ENCODE results near the gene ACLY.
"Not testable (repeated sequence)": the region's sequence is repeated elsewhere in the genome, so short reads cannot be mapped to it uniquely, and the experiment has no call there.

The ACLY gene

GRCh38 chr17:41939044-41939692, 20.4 kb upstream of the ACLY start:
- no peak for DNase-seq

- DNase-seq: no peak
These were observed 19.5 kb upstream of the ACLY start for GRCh38 chr17:41937970-41938954.

GRCh38 chr17:41935641-41936040, 16.9 kb upstream of the ACLY start:
- DNase-seq: no peak

GRCh38 chr17:41932816-41933389, 14.2 kb upstream of the ACLY start:
- DNase-seq: no peak

GRCh38 chr17:41931715-41932114, 13.0 kb upstream of the ACLY start:
- not testable (repeated sequence) for DNase-seq

- DNase-seq: not testable (repeated sequence)
These were observed 12.0 kb upstream of the ACLY start for GRCh38 chr17:41930833-41931156.

- DNase-seq: peak; percentile 98
These were observed 11.5 kb upstream of the ACLY start, which contains the start of gene ODAD4 for GRCh38 chr17:41930009-41930832. Gene ODAD4 (plus strand): TSS chr17:41930617. CDS start chr17:41930724, 107 bp downstream.

- DNase-seq: no peak
These were observed 10.0 kb upstream of the ACLY start for GRCh38 chr17:41928693-41929251.

GRCh38 chr17:41925991-41926590, 7.3 kb upstream of the ACLY start:
- no peak for DNase-seq

GRCh38 chr17:41920580-41920955, 1.8 kb upstream of the ACLY start:
- DNase-seq: no peak

- DNase-seq: peak; percentile 48
These were observed 1.3 kb upstream of the ACLY start for GRCh38 chr17:41919840-41920579.

- no peak for DNase-seq
These were observed 540 bp upstream of the ACLY start for GRCh38 chr17:41919165-41919817.

GRCh38 chr17:41917679-41918313, 955 bp downstream of the ACLY start:
- peak; percentile 43 for DNase-seq

- peak; percentile 63 for DNase-seq
These were observed 1.6 kb downstream of the ACLY start for GRCh38 chr17:41917192-41917591.

GRCh38 chr17:41915566-41915965, 3.2 kb downstream of the ACLY start:
- no peak for DNase-seq

GRCh38 chr17:41915020-41915419, 3.7 kb downstream of the ACLY start:
- no peak for DNase-seq

GRCh38 chr17:41914358-41914766, 4.4 kb downstream of the ACLY start:
- peak; percentile 36 for DNase-seq

GRCh38 chr17:41913798-41914197, 5.0 kb downstream of the ACLY start:
- no peak for DNase-seq

GRCh38 chr17:41912925-41913324, 5.8 kb downstream of the ACLY start:
- DNase-seq: no peak

- DNase-seq: peak; percentile 97
These were observed 7.9 kb downstream of the ACLY start for GRCh38 chr17:41910701-41911391.
